Neural progenitor cell (in vitro differentiated cells): ENCODE measurements around the gene FAM20A. TPM values are rescaled to one million over a fixed set of nuclear protein-coding genes. Genes with fewer than 3 reads are reported as not detected.

ENCODE experiments used
- DNase-seq: peaks from one replicate; pipeline ENCODE4 v3.0.0-alpha.2; 2016; ENCODE audit warnings: low spot score
- H2AFZ ChIP-seq: fragments of 200-600 bp; sonication (generic); replicated peaks from 2 replicates; pipeline ENCODE4 v1.6.1; 2016; ENCODE audit warnings: antibody characterized with exemption
- H3F3A ChIP-seq: fragments of 200-600 bp; sonication (generic); 2 replicates; pipeline ENCODE4 v1.6.1; 2016; ENCODE audit warnings: antibody characterized with exemption, low read depth
- H3K27ac ChIP-seq: fragments of 200-600 bp; sonication (generic); 2 replicates; pipeline ENCODE4 v1.5.1; 2016; ENCODE audit warnings: mild to moderate bottlenecking
- H3K27me3 ChIP-seq: fragments of 200-600 bp; sonication (generic); 2 replicates; pipeline ENCODE4 v1.6.1; 2016; ENCODE audit warnings: mild to moderate bottlenecking, moderate library complexity
- H3K36me3 ChIP-seq: fragments of 200-600 bp; sonication (generic); 2 replicates; pipeline ENCODE4 v1.5.1; 2016
- H3K4me1 ChIP-seq: fragments of 200-600 bp; sonication (generic); 2 replicates; pipeline ENCODE4 v1.6.1; 2016; ENCODE audit warnings: mixed run types
- H3K4me2 ChIP-seq: fragments of 200-600 bp; sonication (generic); 2 replicates; pipeline ENCODE4 v1.6.1; 2016
- H3K4me3 ChIP-seq: fragments of 200-600 bp; sonication (generic); 2 replicates; pipeline ENCODE4 v1.5.1; 2016
- H3K79me2 ChIP-seq: fragments of 200-600 bp; sonication (generic); 2 replicates; pipeline ENCODE4 v1.6.1; 2016; ENCODE audit warnings: low read depth
- H3K9ac ChIP-seq: fragments of 200-600 bp; sonication (generic); 2 replicates; pipeline ENCODE4 v1.6.1; 2016
- H3K9me3 ChIP-seq: fragments of 200-600 bp; sonication (generic); 2 replicates; pipeline ENCODE4 v1.5.1; 2016; ENCODE audit warnings: low read depth
- H4K20me1 ChIP-seq: fragments of 200-600 bp; sonication (generic); 2 replicates; pipeline ENCODE4 v1.6.1; 2016; ENCODE audit warnings: low read depth
- H3K27ac Mint-ChIP-seq: 3 replicates; pipeline ENCODE4 v1.8.0; 2021; ENCODE audit warnings: mixed read lengths
- H3K27me3 Mint-ChIP-seq: 2 replicates; pipeline ENCODE4 v1.8.0; 2022; ENCODE audit warnings: low read depth, mild to moderate bottlenecking, inconsistent platforms, moderate library complexity, mixed read lengths; ENCODE audit not compliant: insufficient read depth
- H3K36me3 Mint-ChIP-seq: 3 replicates; pipeline ENCODE4 v1.8.0; 2021; ENCODE audit warnings: mixed read lengths
- H3K4me1 Mint-ChIP-seq: 3 replicates; pipeline ENCODE4 v1.8.0; 2021; ENCODE audit warnings: mixed read lengths
- H3K4me3 Mint-ChIP-seq: 3 replicates; pipeline ENCODE4 v1.8.0; 2021; ENCODE audit warnings: mild to moderate bottlenecking, moderate library complexity, mixed read lengths
- H3K9me3 Mint-ChIP-seq: 3 replicates; pipeline ENCODE4 v1.8.0; 2020; ENCODE audit warnings: mixed read lengths
- CTCF ChIP-seq: fragments of 200-600 bp; sonication (generic); IDR thresholded peaks from 2 replicates; pipeline ENCODE4 v1.5.1; 2017; ENCODE audit warnings: antibody characterized with exemption, mild to moderate bottlenecking
- EZH2 ChIP-seq: fragments of 200-600 bp; sonication (generic); IDR thresholded peaks from 2 replicates; pipeline ENCODE4 v1.6.1; 2017; ENCODE audit warnings: antibody characterized with exemption, mild to moderate bottlenecking, moderate library complexity
- EZH2phosphoT487 ChIP-seq: fragments of 200-600 bp; sonication (generic); IDR thresholded peaks from 2 replicates; pipeline ENCODE4 v1.6.1; 2017; ENCODE audit warnings: antibody characterized with exemption
- total RNA-seq: library from RNA; depleted of rRNA; stranded (reverse); fragments of >200 nt; gene quantifications from 2 replicates; pipeline ENCODE4 v1.2.3, GENCODE V29; 2015; ENCODE audit warnings: low replicate concordance

FAM20A gene
- total RNA-seq, 1 donor from 2014 or later, result 0.41 TPM

- H3K4me3 Mint-ChIP-seq, result no peak overlapping the region
- no peak overlapping the region for H3K27ac Mint-ChIP-seq
- no peak overlapping the region for H3K4me3 ChIP-seq
These were observed 5.5 kb upstream of the FAM20A start for GRCh38 chr17:68606451-68607307.

GRCh38 chr17:68605914-68606313 lies 4.7 kb upstream of the FAM20A start:
- no peaks in the 10 kb centered on the region for H3K36me3 Mint-ChIP-seq
- H3K9me3 Mint-ChIP-seq, result peaks cover 34% of the 10 kb centered on the region
- H4K20me1 ChIP-seq, result no peaks in the 10 kb centered on the region
- H3K4me1 Mint-ChIP-seq, result no peaks in the 10 kb centered on the region
- no peak overlapping the region for H3K4me3 ChIP-seq
- no peak overlapping the region for H3K4me2 ChIP-seq
- no peak for TF ChIP-seq EZH2phosphoT487
- no peak for TF ChIP-seq EZH2
- no peak for TF ChIP-seq CTCF
- no peaks in the 10 kb centered on the region for H3K79me2 ChIP-seq
- H3F3A ChIP-seq, result no peaks in the 10 kb centered on the region
- peaks cover 11% of the 10 kb centered on the region for H3K9me3 ChIP-seq
- DNase-seq, result no peak
- H3K9ac ChIP-seq, result no peak overlapping the region
- no peak overlapping the region for H3K4me3 Mint-ChIP-seq
- no peak overlapping the region for H3K27ac ChIP-seq
- H3K27me3 Mint-ChIP-seq, result peaks cover 24% of the 10 kb centered on the region
- no peaks in the 10 kb centered on the region for H3K36me3 ChIP-seq
- H3K27ac Mint-ChIP-seq, result no peak overlapping the region
- H3K27me3 ChIP-seq, result peaks cover 29% of the 10 kb centered on the region
- H3K4me1 ChIP-seq, result peaks cover 2% of the 10 kb centered on the region
- H2AFZ ChIP-seq, result no peak overlapping the region

More at GRCh38 chr17:68606451-68607307, 5.5 kb upstream of the FAM20A start:
- Histone ChIP-seq H3K27me3 (peaks cover 21% of the 10 kb centered on the region), H3K4me2 (no peak overlapping the region), H3K9me3 (peaks cover 11% of the 10 kb centered on the region), H2AFZ (no peak overlapping the region), H3K9ac (no peak overlapping the region), H3K4me1 (no peaks in the 10 kb centered on the region), H3K36me3 (no peaks in the 10 kb centered on the region), H4K20me1 (no peaks in the 10 kb centered on the region), H3K27ac (no peak overlapping the region), H3F3A (no peaks in the 10 kb centered on the region), H3K79me2 (no peaks in the 10 kb centered on the region)
- peaks cover 19% of the 10 kb centered on the region for H3K27me3 Mint-ChIP-seq
- no peak for TF ChIP-seq EZH2
- TF ChIP-seq CTCF, result no peak
- no peak for TF ChIP-seq EZH2phosphoT487
- H3K9me3 Mint-ChIP-seq, result peaks cover 35% of the 10 kb centered on the region
- no peaks in the 10 kb centered on the region for H3K36me3 Mint-ChIP-seq
- no peaks in the 10 kb centered on the region for H3K4me1 Mint-ChIP-seq
- no peak for DNase-seq

- Mint-ChIP-seq H3K4me3 (no peak overlapping the region), H3K36me3 (no peaks in the 10 kb centered on the region), H3K27me3 (peaks cover 37% of the 10 kb centered on the region), H3K27ac (no peak overlapping the region), H3K9me3 (peaks cover 15% of the 10 kb centered on the region), H3K4me1 (peaks cover 5% of the 10 kb centered on the region)
- peaks cover 2% of the 10 kb centered on the region for H3K4me1 ChIP-seq
- no peak overlapping the region for H3K9ac ChIP-seq
- H3K4me2 ChIP-seq, result no peak overlapping the region
- DNase-seq, result no peak
- peaks cover 51% of the 10 kb centered on the region for H3K27me3 ChIP-seq
- TF ChIP-seq EZH2phosphoT487 (no peak), CTCF (no peak), EZH2 (no peak)
- no peak overlapping the region for H3K27ac ChIP-seq
- H3K9me3 ChIP-seq, result peaks cover 3% of the 10 kb centered on the region
- no peak overlapping the region for H3K4me3 ChIP-seq
- no peak overlapping the region for H2AFZ ChIP-seq
- no peaks in the 10 kb centered on the region for H3K79me2 ChIP-seq
- no peaks in the 10 kb centered on the region for H3F3A ChIP-seq
- H4K20me1 ChIP-seq, result no peaks in the 10 kb centered on the region
- H3K36me3 ChIP-seq, result no peaks in the 10 kb centered on the region
These were observed 2.5 kb upstream of the FAM20A start for GRCh38 chr17:68603656-68604055.
